Measurements from ENCODE around the gene GSDMA.

GSDMA gene

GRCh38 chr17:39954876-39955275 lies 7.9 kb upstream of the GSDMA start:
- no peak overlapping the region for H3K4me3 ChIP-seq (ENCODE audit: low read depth, low read length)

DNA sequence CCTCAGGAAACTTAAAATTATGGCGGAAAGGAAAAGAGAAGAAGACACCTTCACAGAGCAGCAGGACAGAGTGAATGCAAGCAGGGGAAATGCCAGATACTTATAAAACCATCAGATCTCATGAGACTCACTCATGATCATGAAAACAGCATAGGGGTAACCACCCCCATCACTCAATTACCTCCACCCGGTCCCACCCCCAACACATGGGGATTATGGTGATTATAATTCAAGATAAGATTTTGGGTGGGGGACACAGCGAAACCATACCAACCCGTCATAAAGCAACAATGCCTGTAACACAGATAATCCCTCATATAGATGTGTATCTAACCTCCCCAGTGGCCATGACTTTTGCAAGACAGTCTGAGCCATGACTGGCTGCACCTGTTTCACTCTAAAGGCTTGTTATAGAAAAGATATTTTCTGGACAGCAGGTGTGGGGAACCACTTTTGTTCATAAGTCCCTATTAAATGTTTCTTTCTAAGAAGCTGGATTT lies 7.0 kb upstream of the GSDMA start:
- no peak overlapping the region for H3K4me3 ChIP-seq (ENCODE audit: low read depth, low read length)

- H3K4me3 ChIP-seq (ENCODE audit: low read depth, low read length), result no peak overlapping the region
These were observed 2.2 kb upstream of the GSDMA start for GRCh38 chr17:39960524-39961041.

- no peak overlapping the region for H3K4me3 ChIP-seq (ENCODE audit: low read depth, low read length)
These were observed 1.0 kb downstream of the GSDMA start for GRCh38 chr17:39963829-39964228.

DNA sequence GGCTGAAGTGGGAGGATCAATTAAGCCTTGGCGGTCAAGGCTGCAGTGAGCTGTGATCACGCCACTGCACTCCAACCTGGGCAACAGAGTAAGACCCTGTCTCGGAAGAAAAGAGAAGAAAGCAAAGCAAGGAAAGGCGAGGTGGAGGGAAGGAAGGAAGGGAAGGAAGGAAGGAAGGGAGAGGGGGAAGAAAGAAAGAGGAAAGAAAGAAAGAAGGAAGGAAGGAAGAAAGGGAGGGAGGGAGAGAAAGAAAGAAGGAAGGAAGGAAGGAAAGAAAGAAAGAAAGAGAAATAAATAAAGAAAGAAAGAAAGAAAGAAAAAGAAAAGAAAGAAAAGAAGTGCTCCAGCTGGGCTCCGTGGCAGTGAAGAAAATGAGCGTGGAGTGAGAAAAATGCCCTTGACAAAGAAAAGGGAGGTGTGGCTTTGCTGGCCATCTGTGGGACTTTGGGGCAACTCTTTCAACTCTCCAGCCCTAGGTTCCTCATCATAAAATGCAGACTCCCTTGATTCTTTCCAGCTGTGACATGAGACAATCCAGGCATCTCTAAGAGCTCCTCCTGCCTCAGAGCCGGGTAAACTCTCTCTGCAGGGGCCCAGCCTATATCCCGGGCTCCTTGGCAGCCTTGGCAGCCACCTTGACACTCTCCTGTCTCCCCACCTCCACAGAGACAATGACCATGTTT lies 2.4 kb downstream of the GSDMA start:
- H3K4me3 ChIP-seq (ENCODE audit: low read depth, low read length), result no peak overlapping the region

- H3K4me3 ChIP-seq (ENCODE audit: low read depth, low read length), result no peak overlapping the region
These were observed 4.0 kb downstream of the GSDMA start for GRCh38 chr17:39966771-39967170.

DNA sequence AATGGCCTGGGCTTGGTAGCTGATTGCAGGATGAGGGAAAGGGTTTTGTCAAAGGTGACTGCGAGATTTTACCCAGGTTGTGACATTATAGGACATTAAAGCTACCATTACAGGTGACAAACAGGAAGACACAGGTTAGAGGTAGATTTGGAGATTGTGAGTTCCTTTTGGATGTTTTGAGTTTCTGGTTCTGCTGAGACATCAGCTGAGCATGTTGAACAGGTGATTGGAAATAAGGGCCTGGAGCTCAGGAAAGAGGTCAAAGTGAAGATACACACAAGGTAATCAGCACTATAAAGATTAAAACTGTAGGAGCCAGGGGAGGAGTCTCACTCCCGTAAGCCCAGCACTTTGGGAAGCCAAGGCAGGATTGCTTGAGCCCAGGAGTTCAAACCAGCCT lies 6.0 kb downstream of the GSDMA start:
- H3K4me3 ChIP-seq (ENCODE audit: low read depth, low read length), result no peak overlapping the region

- no peak overlapping the region for H3K4me3 ChIP-seq (ENCODE audit: low read depth, low read length)
These were observed 6.6 kb downstream of the GSDMA start for GRCh38 chr17:39969375-39969774.

DNA sequence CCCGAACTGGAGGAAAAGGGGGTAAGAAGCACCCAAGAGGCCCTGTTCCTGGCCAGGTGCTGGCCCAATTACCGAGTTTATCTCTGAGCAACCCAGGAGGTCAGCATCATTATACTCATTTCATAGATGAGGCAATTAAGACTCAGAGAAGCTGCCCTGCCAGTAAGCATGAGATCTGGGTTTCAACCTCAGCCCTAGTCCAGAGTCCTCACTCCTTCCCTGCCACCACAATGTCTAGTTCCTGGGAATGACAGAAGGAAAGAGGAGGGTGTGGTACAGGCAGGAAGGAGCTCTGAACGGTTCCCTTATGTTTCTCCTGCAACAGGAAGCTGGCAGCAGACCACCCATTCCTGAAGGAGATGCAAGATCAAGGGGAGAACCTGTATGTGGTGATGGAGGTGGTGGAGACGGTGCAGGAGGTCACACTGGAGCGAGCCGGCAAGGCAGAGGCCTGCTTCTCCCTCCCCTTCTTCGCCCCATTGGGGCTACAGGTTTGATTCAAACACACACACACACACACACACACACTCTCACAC lies 7.4 kb downstream of the GSDMA start:
- no peak overlapping the region for H3K4me3 ChIP-seq (ENCODE audit: low read depth, low read length)

DNA sequence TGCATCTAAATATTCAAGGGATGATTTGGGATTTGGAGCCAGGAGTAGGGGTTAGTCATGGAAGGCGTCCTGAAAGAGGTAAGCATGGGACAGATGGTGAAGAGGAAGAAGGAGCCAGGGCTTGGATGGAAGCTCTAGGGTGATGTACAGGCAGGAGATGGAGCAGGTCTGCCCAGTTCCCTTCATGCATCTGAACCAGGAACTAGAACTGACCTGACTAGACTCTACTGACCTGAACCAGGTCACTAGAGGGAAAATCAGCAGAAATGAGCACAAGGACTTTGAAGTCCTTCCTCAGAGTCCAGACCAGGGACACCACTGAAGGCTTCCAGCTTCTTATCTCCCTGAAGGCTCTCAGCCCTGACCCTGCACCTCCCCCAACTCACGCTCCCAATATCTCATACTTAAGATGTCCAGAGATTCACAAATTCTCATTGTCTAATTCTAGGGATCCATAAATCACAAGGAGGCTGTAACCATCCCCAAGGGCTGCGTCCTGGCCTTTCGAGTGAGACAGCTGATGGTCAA lies 8.3 kb downstream of the GSDMA start:
- no peak overlapping the region for H3K4me3 ChIP-seq (ENCODE audit: low read depth, low read length)

GRCh38 chr17:39972271-39972670 lies 9.5 kb downstream of the GSDMA start:
- H3K4me3 ChIP-seq (ENCODE audit: low read depth, low read length), result no peak overlapping the region

GRCh38 chr17:39973496-39973895 lies 10.7 kb downstream of the GSDMA start:
- no peak overlapping the region for H3K4me3 ChIP-seq (ENCODE audit: low read depth, low read length)

- no peak overlapping the region for H3K4me3 ChIP-seq (ENCODE audit: low read depth, low read length)
These were observed 11.6 kb downstream of the GSDMA start for GRCh38 chr17:39974433-39974832.

DNA sequence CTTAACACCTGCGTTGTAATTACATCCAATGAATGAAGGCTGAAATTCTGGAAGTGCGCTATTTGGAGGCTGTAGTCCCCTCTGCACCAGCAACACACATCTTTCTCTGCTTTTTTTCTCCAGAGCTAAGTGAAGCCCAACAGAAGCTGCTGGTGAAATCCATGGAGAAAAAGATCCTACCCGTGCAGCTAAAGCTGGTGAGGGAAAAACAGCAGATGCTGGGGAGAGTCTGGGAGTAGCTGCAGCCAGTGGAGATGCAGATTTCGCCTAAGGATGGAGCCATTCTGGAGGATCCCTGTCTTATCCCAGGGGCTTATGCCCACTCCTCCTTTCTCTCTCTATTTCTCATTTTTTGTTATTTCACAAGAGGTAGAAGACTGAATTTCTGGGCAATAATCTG lies 13.0 kb downstream of the GSDMA start:
- H3K4me3 ChIP-seq (ENCODE audit: low read depth, low read length), result no peak overlapping the region

DNA sequence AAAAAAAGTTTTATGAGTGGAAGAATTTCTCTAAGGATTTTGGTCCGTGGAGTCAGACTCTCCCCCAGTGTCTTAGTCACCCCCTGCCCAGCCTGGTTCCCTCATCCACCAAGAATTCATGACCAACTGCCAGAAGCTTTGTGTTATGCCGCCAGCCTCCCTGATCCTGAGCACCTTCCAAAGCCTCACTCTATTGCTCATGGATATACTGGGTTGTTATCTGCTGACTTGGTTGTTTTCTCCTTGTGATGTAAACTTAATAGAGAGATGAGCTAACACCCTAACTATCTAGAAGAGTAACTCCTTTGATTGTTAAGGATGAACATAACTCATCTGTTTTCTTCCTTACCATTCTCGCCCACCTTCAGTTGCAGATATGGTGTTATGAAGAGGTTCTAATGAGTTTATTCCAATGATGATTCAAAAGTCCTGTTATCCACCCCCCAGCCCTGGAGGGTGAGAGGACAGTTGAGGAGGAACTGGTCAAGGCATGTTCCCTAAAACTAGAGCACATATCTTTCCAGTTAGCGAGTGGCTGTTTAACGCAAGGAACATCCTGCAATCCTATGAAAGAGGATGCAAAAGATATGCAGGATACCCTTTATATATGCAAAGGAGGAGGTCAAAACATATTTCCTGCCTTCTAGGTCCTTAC lies 16.3 kb downstream of the GSDMA start:
- no peak overlapping the region for H3K4me3 ChIP-seq (ENCODE audit: low read depth, low read length)

DNA sequence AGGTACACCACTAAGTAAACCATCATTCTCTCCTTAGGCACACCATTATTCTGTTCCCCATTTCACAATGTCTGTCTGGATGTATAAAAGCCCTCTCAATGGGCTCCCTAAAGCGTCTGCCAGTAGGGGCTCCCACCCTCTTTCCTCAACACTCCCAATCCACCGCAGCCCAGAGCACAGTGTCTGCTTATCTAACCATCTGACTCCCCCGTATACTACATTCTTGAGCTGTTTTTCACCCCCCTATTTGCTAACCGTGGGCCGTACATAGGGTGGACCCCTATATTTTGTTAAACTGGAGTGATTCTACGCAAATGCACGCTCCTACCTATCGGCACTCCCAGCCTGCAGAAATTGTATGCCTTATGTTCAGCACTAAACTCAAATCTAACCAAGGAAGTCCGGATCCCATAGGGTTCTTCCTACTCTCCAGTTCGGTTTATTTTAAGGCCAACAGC lies 17.1 kb downstream of the GSDMA start:
- H3K4me3 ChIP-seq (ENCODE audit: low read depth, low read length), result peak overlapping the region; percentile 98

- peak within 1 kb of the TSS; percentile 98 for H3K4me3 ChIP-seq (ENCODE audit: low read depth, low read length)
These were observed 17.8 kb downstream of the GSDMA start, which contains the start of gene PSMD3 for GRCh38 chr17:39980351-39981206. PSMD3 (plus strand) TSS chr17:39980807; CDS start chr17:39980971, 164 bp downstream.

DNA sequence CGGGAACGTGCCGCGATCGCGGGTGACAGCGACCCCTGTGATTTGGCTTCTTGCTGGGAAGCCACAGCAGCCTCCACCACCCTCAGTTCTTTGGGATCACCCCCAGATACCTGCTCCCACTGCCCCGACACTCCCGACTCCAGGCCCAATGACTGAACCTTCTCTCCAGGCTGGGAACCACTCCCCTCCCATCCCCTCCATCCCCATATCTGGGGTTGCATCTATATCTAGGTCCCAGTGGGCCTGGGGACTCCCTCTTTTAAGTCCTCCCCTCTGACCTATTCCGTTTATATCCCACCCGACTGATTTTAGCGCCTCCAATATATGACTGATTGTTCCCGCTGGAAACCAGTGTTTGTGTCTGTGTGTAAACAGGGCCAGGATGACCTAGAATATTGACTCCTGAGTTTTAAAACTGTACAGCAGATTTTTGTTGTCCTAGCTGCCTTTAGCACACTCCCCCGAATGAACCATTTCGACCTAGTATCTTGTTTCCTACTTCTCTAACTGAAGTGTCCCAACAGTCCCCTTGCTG lies 18.5 kb downstream of the GSDMA start:
- H3K4me3 ChIP-seq (ENCODE audit: low read depth, low read length), result peak overlapping the region; percentile 98

DNA sequence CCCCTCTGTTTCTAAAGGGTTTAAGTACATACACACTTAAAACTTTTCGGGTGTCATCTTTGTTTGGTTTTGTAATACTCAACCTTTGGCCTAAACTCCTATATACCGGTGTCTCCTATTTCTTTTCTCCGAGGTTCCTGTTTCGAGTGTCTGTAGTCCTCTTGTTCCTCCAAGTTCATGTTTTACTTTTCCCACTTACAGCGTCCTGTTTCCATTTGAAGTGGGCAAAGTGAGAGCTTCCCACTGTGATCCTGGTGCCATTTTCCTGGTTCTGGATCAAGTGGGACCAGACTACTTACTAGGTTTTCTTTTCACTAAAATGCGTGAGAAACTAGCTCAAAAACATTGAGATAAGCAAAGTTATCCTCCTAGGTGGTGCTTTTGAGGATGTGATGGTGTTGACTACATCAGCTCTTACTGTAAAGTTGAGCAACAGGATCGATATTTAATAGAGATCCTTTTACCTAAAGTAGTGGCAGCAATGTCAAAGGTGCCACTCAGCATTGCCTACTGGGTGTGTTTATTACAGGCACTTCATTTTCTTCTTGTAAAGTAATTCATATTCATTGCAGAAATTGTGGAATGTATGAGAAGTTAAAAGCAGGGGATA lies 19.1 kb downstream of the GSDMA start:
- peak overlapping the region; percentile 98 for H3K4me3 ChIP-seq (ENCODE audit: low read depth, low read length)

DNA sequence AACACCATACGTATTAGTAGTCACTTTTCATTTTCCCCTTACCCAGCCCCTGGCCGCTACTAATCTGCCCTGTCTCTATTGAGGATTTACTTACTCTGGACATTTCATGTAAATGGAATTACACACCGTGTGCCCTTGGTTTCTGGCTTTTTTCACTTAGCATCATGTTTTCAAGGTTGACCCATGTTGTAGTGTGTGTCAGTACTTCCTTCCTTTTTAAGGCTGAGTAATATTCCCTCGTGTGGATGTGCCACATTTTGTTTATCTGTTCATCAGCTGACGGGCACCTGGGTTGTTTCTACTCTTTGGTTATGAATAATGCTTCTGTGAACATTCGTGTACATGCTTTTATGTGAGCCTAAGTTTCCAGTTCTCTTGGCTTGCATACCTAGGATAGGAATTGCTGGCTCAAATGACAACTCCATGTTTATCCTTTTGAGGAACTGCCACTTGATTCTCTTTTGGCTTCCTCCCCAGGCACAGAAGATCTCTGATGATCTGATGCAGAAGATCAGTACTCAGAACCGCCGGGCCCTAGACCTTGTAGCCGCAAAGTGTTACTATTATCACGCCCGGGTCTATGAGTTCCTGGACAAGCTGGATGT lies 25.5 kb downstream of the GSDMA start:
- no peak overlapping the region for H3K4me3 ChIP-seq (ENCODE audit: low read depth, low read length)

Data from iPS-11a (cell line).